IPS-NIHi11 (cell line): ENCODE measurements around the gene METTL18.

Experiments
- DNase-seq: peaks from one replicate; pipeline ENCODE4 v3.0.0; 2012; ENCODE audit warnings: mixed read lengths, low spot score

METTL18 gene

GRCh38 chr1:169785267-169785666 lies 9.4 kb downstream of the METTL18 start:
- no peak for DNase-seq

- DNase-seq, result no peak
Measured at GRCh38 chr1:169784102-169784501, 10.6 kb downstream of the METTL18 start.

DNA sequence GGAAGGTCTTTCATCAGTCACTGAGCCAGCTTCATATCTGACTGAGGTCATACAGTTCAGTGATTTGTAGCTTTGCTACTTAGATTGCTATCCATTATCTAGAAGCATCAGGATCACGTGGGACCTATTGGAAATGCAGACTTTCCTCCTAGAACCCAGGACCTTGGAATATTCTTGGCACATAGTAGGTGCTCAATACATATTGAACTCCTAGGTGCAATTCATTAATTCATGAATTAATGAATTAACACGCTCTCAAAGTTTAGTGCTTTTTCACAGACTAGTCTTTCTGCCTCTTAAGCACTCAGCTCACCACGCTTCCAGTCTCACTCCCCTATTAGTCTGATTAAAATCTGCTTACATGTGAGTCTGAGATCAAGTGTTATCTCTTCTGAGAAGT lies 12.1 kb downstream of the METTL18 start:
- DNase-seq, result no peak

DNA sequence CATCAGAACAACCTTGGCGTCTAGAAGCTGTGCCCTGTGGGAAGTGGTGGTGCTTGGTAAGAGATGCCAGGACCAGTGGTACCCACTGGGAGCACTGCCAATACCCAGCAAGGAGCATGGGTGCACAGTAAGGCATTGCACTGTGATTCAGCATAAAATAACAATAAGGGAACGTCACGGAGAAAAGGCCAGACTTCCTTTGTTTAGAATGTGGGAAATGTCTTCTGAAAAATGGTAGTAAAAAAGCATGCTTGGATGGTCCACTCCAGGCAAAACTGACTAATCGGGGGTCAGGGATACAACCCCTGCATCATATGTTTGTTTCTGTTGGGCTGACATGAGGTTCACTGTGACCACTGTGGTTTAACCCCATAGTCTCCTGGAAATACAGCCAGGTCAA lies 14.7 kb downstream of the METTL18 start:
- DNase-seq, result no peak

- DNase-seq, result no peak
Measured at GRCh38 chr1:169779150-169779549, 15.6 kb downstream of the METTL18 start.

GRCh38 chr1:169776440-169776839 lies 18.3 kb downstream of the METTL18 start:
- DNase-seq, result no peak

DNA sequence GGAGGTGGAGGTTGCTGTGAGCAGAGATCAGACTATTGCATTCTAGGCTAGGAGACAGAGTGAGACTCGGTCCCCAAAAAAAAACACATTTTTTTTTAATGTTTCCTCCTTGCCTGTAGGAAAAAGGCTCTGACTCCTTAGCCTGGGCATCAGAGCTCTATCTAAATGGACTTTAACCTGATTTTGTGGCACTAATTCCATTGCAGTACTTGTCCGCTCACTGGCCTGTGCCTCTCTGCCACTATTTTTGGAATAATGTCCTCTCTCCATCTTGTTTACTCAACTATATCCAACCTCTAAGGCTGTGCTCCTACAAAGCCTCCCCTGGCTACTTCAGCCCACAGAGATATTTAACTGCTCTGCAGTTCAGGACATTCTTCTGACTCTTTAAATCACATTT lies 26.5 kb downstream of the METTL18 start:
- no peak for DNase-seq

DNA sequence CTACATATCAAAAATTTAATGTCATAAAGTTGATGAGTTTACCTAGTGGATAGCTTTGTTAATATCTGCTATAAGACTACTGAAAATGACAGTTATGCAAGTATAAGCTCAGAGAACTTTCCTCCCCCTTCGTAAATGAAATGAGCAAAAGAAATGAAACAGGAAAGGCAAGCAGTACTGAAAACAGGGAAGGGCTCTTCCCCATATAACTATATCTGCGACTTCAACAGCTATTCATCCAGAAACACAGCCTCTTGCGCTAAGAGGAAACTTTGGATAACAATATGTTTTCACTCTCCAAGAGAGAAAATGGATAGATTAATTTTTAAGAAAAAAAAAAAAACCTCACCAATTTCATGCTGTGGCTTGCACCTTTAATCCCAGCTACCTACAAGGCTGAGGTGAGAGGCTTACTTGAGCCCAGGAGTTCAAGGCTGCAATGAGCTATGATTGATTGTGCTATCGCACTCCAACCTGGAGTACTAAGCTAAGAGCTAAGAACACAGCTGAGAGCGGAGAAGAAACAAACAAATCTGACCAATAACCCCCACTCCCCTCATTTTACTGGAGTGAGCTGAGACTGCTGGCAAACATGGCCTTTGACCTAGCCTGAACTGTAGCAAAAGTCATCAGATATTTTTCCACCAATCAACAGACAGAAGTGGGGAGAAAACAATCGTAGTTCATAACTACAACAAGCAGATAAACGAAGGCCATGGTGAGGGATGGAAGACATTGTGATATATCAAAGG lies 29.0 kb downstream of the METTL18 start:
- no peak for DNase-seq

DNA sequence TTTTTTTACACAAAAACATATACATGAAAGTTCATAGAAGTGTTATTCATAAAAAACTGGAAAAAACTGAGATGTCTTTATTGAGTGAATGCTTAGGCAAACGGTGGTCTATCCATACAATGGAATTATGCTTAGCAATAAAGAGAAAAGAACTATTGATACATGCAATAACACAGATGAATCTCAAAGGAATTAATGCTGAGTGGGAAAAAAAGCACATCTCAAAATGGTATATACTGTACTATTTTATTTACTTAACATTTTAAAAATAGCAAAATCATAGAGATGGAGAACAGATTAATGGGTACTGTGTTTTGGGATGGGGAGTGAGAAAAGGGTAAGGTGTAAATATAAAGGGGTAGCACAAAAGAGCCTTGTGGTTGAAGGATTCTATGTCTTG lies 29.8 kb downstream of the METTL18 start:
- no peak for DNase-seq

DNA sequence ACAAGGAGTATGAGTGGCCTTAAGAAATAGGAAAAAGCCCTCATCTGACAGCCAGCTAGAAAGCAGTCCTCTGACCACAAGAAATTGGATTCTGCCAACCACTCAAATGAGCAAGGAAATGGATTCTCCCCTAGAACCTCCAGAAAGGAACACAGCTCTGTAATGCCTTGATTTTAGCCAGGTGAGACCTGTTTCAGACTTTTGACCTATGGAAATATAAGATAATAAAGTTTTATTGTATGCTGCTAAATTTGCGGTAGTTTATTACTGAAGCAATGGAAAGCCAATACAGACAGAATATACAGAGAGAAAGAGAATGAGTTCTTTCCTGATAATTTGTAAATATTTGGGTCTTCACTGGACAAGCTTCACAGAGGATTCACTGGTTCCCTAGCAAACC lies 32.0 kb downstream of the METTL18 start:
- no peak for DNase-seq

DNA sequence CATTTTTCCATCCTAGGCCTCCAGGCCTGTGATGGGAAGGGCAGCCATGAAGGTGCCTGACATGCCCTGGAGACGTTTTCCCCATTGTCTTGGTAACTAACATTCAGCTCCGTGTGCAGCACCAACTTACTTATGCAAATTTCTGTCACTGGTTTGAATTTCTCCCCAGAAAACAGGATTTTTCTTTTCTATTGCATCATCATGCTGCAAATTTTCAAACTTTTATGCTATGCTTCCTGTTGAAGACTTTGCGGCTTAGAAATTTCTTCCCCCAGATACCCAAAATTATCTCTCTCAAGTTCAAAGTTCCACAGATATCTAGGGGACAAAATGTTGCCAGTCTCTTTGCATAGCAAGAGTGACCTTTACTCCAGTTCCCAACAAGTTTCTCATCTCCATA lies 35.7 kb downstream of the METTL18 start:
- DNase-seq, result no peak

GRCh38 chr1:169753549-169753948 lies 41.2 kb downstream of the METTL18 start:
- DNase-seq, result no peak

DNA sequence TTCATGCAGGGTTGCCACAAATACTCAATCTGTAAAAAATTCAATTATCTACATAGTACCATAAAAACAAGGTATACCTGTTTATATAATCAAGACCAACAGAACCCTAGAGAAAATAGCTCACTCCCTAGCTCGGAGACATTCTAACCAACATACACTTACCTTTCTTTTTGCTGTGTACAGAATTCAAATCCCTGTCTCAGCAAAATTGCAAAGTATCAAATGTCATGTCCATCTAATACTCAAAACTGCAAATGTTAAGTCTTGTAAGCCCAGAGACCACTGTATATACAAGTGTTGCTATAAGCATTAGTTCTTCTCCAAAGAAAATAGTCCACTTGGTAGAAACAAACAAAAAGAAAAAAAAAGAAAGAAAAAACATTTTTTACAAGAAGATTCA lies 44.7 kb downstream of the METTL18 start:
- no peak for DNase-seq

- no peak for DNase-seq
Measured at GRCh38 chr1:169746550-169746949, 48.2 kb downstream of the METTL18 start.

- DNase-seq, result no peak
Measured at GRCh38 chr1:169745015-169745861, 49.5 kb downstream of the METTL18 start.
